PC-9 (cell line): ENCODE measurements around the gene RGS19. TPM values are rescaled to one million over a fixed set of nuclear protein-coding genes. Genes with fewer than 3 reads are reported as not detected.

ENCODE experiments used
- BruUV-seq: library from RNA; stranded (reverse); fragments of 400-500 nt; replicated peaks from 2 replicates; lab custom pipeline; 2021; lab: Mats Ljungman, UMichigan
- CTCF ChIA-PET: fragments of 300-600 bp; sonication (Branson Sonifier 250); formaldehyde crosslinking; loops from one replicate; lab custom pipeline; 2022; ENCODE audit warnings: antibody characterized with exemption; lab: Charles Lee
- POLR2A ChIA-PET: fragments of 300-600 bp; sonication (Branson Sonifier 250); formaldehyde crosslinking; loops from one replicate; lab custom pipeline; 2022; ENCODE audit warnings: antibody characterized with exemption; ENCODE audit not compliant: unreplicated experiment; lab: Charles Lee
- DNase-seq, 2 experiments: peaks; one replicate each; pipeline versions ENCODE4 v3.0.0 to v3.0.0-alpha.2; 2015 to 2022; ENCODE audit warnings: mixed read lengths in 1 of 2
- H2AFZ ChIP-seq: fragments of 200-600 bp; sonication (generic); 2 replicates; pipeline ENCODE4 v1.8.1; 2017; ENCODE audit warnings: antibody characterized with exemption
- H3F3A ChIP-seq: fragments of 200-600 bp; sonication (generic); 2 replicates; pipeline ENCODE4 v1.8.1; 2017; ENCODE audit warnings: antibody characterized with exemption, mild to moderate bottlenecking, low read depth; ENCODE audit not compliant: insufficient read depth
- H3K27ac ChIP-seq: fragments of 200-600 bp; sonication (generic); 2 replicates; pipeline ENCODE4 v1.6.1; 2016; ENCODE audit warnings: mixed run types
- H3K27me3 ChIP-seq: fragments of 200-600 bp; sonication (generic); 2 replicates; pipeline ENCODE4 v1.6.1; 2016; ENCODE audit warnings: low read depth, mixed run types; ENCODE audit not compliant: insufficient read depth
- H3K36me3 ChIP-seq: fragments of 200-600 bp; sonication (generic); 2 replicates; pipeline ENCODE4 v1.6.1; 2016; ENCODE audit warnings: low read depth, mixed run types
- H3K4me1 ChIP-seq: fragments of 200-600 bp; sonication (generic); replicated peaks from 2 replicates; pipeline ENCODE4 v1.6.1; 2016; ENCODE audit warnings: mixed run types; ENCODE audit not compliant: insufficient read depth
- H3K4me2 ChIP-seq: fragments of 200-600 bp; sonication (generic); 2 replicates; pipeline ENCODE4 v1.6.1; 2017; ENCODE audit warnings: mixed run types
- H3K4me3 ChIP-seq: fragments of 200-600 bp; sonication (generic); 2 replicates; pipeline ENCODE4 v1.6.1; 2016; ENCODE audit warnings: mixed run types
- H3K79me2 ChIP-seq: fragments of 200-600 bp; sonication (generic); 2 replicates; pipeline ENCODE4 v1.6.1; 2017; ENCODE audit warnings: low read depth, mixed run types
- H3K9me2 ChIP-seq: fragments of 200-600 bp; sonication (generic); 2 replicates; pipeline ENCODE4 v1.8.1; 2017; ENCODE audit warnings: mild to moderate bottlenecking; ENCODE audit not compliant: insufficient read depth
- H3K9me3 ChIP-seq: fragments of 200-600 bp; sonication (generic); 2 replicates; pipeline ENCODE4 v1.8.1; 2016; ENCODE audit warnings: low read depth; ENCODE audit not compliant: insufficient read depth
- H4K20me1 ChIP-seq: fragments of 200-600 bp; sonication (generic); 2 replicates; pipeline ENCODE4 v1.8.1; 2017; ENCODE audit not compliant: insufficient read depth
- CTCF ChIP-seq: fragments of 200-600 bp; sonication (generic); conservative IDR thresholded peaks from 2 replicates; pipeline ENCODE4 v1.6.1; 2017; ENCODE audit warnings: mixed run types, antibody characterized with exemption, mild to moderate bottlenecking, moderate library complexity
- EZH2 ChIP-seq: fragments of 200-600 bp; sonication (generic); IDR thresholded peaks from 2 replicates; pipeline ENCODE4 v1.8.0; 2017; ENCODE audit warnings: antibody characterized with exemption, low read depth
- intact Hi-C: fragments of 100-400 bp; cut with micrococcal nuclease; formaldehyde crosslinking; loops from one replicate; pipeline ENCODE4 v1.10.0; 2022; ENCODE audit not compliant: unreplicated experiment
- total RNA-seq: library from RNA; stranded (reverse); gene quantifications from 2 replicates; pipeline ENCODE4 v1.2.3, GENCODE V29; 2021

Gene RGS19
- total RNA-seq, 1 experiment from 2014 or later, result 33.3 TPM

- H3K79me2 ChIP-seq, result peaks cover 3% of the 10 kb centered on the region; the same call in 1 of the 2 replicates
Measured at GRCh38 chr20:64083378-64083803, 4.1 kb upstream of the RGS19 start.

DNA sequence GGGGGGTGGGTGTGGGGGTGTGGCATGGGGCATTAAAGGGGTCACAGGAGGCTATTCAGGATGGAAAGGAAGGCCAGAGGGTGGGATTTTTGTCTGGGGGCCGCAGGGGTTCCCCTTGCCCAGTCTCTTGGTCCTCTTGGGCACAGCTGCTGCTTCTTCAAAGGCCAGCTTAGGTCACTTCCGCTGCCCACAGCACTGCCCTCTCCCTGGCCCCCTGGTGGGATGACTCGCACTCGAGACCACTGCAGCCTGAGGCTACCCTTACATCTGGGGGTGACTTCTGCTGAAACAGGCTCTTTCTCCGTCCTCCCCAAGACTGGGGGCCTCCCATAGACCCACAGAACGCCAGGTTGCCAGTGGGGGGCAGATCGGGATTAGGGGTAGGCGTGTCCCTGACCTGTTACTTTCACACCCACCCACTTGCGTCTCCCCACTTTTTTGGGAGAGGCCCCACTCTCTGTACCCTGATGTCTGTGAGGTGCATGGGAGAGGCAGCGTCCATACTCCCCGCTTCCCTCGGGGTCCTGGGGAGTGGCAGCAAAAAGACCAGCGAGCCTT lies 3.6 kb upstream of the RGS19 start:
- Histone ChIP-seq H3K27me3 (peaks cover 42% of the 10 kb centered on the region), H3K79me2 (peaks cover 8% of the 10 kb centered on the region), H3F3A (peaks cover 27% of the 10 kb centered on the region), H3K9me3 (no peaks in the 10 kb centered on the region), H3K9me2 (no peaks in the 10 kb centered on the region), H3K4me3 (peak overlapping the region; percentile 37; the same call in 1 of the 2 replicates), H3K4me2 (peak overlapping the region; percentile 64), H2AFZ (no peak overlapping the region), H3K36me3 (no peaks in the 10 kb centered on the region), H3K27ac (no peak overlapping the region), H4K20me1 (peaks cover 5% of the 10 kb centered on the region; the same call in 1 of the 2 replicates), H3K4me1 (peaks cover 12% of the 10 kb centered on the region)
- ChIA-PET POLR2A (no interaction called here), CTCF (interaction anchor here (1.0 to 1.1 kb wide), 2 partner anchors 13 to 45 kb away, joined by 3 read pairs; no protein-coding TSS in a partner anchor)
- TF ChIP-seq EZH2, result no peak
- no peak for TF ChIP-seq CTCF
- no peak for DNase-seq
- no TSS peak for BruUV-seq
- intact Hi-C loops, result loop anchor here (5.0 kb wide), 1 partner anchor 39 kb away; no protein-coding TSS in a partner anchor

More at GRCh38 chr20:64083378-64083803, 4.1 kb upstream of the RGS19 start:
- H3K9me3 ChIP-seq, result no peaks in the 10 kb centered on the region
- peak overlapping the region; percentile 64 for H3K4me2 ChIP-seq
- intact Hi-C loops, result loop anchor here (5.0 kb wide), 1 partner anchor 39 kb away; no protein-coding TSS in a partner anchor
- peak; percentile 54 to 71 for DNase-seq
- H4K20me1 ChIP-seq, result no peaks in the 10 kb centered on the region; the same call in 1 of the 2 replicates
- peak overlapping the region; percentile 37; the same call in 1 of the 2 replicates for H3K4me3 ChIP-seq
- H3K9me2 ChIP-seq, result no peaks in the 10 kb centered on the region
- ChIA-PET CTCF (interaction anchor here (0.7 to 1.0 kb wide), 2 partner anchors 45 to 211 kb away, joined by 3 read pairs; no protein-coding TSS in a partner anchor), POLR2A (no interaction called here)
- no peak overlapping the region for H3K27ac ChIP-seq
- BruUV-seq, result no TSS peak
- H2AFZ ChIP-seq, result no peak overlapping the region
- H3K4me1 ChIP-seq, result peaks cover 7% of the 10 kb centered on the region
- H3K36me3 ChIP-seq, result no peaks in the 10 kb centered on the region
- TF ChIP-seq EZH2 (no peak), CTCF (peak; percentile 56)
- H3K27me3 ChIP-seq, result peaks cover 45% of the 10 kb centered on the region
- H3F3A ChIP-seq, result peaks cover 27% of the 10 kb centered on the region

DNA sequence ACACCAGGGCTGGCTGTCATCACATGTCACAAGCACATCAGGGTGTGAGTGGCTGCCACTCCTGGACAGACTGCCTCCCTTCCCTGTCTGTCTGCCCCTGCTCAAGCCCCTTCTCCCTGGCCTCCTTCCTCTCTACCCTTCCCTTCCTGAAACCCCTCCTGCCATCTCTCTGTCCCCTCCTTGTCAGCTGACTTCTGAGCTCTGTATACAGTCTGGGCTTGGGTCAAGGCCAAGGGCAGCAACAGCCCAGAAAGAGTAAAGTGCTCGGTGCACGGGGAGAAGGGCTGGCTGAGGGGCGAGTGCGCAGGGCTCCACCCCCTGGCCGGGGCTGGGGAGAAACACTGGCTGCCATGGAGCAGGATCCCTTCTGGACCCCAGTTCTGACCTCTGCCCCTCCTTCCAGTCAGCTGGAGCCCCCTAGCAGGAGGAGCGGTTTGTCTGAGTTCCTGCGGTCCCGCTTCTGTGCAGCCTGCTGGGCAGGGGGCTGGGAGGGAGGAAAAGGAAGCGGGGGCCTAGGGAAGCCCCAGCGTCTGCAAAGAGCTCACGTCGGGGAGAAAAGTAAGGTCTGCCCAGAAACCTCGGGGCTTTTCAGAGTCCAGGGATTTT lies 2.9 kb upstream of the RGS19 start:
- H3F3A ChIP-seq, result peaks cover 27% of the 10 kb centered on the region
- peaks cover 8% of the 10 kb centered on the region; the same call in 1 of the 2 replicates for H4K20me1 ChIP-seq
- peaks cover 38% of the 10 kb centered on the region for H3K27me3 ChIP-seq
- no peak overlapping the region for H2AFZ ChIP-seq
- ChIA-PET CTCF (interaction anchor here (1.1 kb wide), 1 partner anchor 12 kb away, joined by 3 read pairs; no protein-coding TSS in a partner anchor), POLR2A (no interaction called here)
- H3K79me2 ChIP-seq, result peaks cover 12% of the 10 kb centered on the region
- H3K4me3 ChIP-seq, result no peak overlapping the region
- no peaks in the 10 kb centered on the region for H3K9me3 ChIP-seq
- no TSS peak for BruUV-seq
- peaks cover 14% of the 10 kb centered on the region for H3K4me1 ChIP-seq
- no peak for TF ChIP-seq CTCF
- no peak for TF ChIP-seq EZH2
- no peak overlapping the region for H3K27ac ChIP-seq
- H3K4me2 ChIP-seq, result no peak overlapping the region
- intact Hi-C loops, result loop anchor here (5.0 kb wide), 1 partner anchor 40 kb away; no protein-coding TSS in a partner anchor
- no peaks in the 10 kb centered on the region for H3K36me3 ChIP-seq
- H3K9me2 ChIP-seq, result no peaks in the 10 kb centered on the region
- no peak for DNase-seq
